ENCODE measurements around the gene MGAT4A.

DNA sequence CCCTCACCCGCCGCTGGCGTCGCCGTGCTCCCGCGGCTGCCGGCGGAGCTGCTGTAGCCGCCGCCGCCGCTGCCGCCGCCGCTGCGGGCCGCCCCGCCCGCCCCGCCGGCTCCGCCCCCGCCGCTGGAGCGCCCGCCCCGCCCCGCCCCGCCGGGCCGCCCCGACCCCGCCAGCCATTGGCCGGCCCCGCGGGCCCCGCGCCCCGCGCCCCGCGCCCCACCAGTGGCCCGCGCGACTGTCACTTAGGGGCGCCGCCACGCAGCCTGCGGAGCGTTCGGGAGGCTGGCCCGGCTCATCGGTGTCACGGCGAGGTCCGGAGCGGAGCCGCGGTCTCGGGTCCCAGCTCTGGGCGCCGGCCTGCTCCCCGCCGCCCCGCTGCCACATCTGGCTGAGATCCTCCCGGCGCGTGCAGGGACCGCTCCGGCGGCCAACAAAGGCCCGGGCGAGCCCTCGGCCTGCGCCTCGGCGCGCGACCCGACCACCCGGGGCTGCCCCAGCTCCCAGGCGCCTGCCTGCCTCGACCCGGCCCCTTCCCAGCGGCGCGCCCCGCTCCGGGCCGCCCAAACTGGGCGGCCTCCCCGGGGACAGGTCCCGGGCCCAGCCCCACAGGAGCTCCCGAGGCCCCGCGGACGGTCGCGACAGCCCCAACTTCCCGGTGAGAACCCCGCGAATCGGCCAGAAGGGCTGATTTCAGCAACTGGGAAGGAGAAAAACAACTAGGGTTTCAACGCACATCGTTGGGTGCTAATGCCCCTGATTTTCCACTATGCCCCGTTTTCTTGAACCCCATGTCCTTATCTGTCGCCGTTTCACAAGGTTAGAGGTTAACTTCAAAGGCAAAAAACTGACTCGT is at the start of gene MGAT4A:
- TF ChIP-seq CTCF (conservative IDR thresholded peaks at IDR 0.05) = no peak
- no peak for TF ChIP-seq ZFX (IDR thresholded peaks at IDR 0.05)
